Measurements from ENCODE around the gene OTOS. TPM values are rescaled to one million over a fixed set of nuclear protein-coding genes. Genes with fewer than 3 reads are reported as not detected.

OTOS gene
- total and polyA plus RNA-seq, 2 of the 13 experiments (the other 11 are each of a cell fraction or from before 2014, with no cell fraction given), result not detected

- TF ChIP-seq GLMP (CRISPR knock-in tag; IDR thresholded peaks at IDR 0.05; ENCODE audit: borderline replicate concordance) (no peak), HMGXB4 (CRISPR knock-in tag; IDR thresholded peaks at IDR 0.05; ENCODE audit: borderline replicate concordance in 1 of 2, low read depth in 1 of 2) (0 out of 4 replicates have a peak, but pooled peaks of 1 of the 2 experiments have one; percentile 23), ZNF33B (CRISPR knock-in tag; IDR thresholded peaks at IDR 0.05) (no peak), HNRNPK (IDR thresholded peaks at IDR 0.05; ENCODE audit: low read depth, low read length, poor library complexity, severe bottlenecking) (no peak), HDAC1 (CRISPR knock-in tag; IDR thresholded peaks at IDR 0.05) (no peak), ZNF564 (CRISPR knock-in tag; IDR thresholded peaks at IDR 0.05) (peak; percentile 51; the same call in 1 of the 2 replicates), NONO (IDR thresholded peaks at IDR 0.05) (no peak), NONO (CRISPR knock-in tag; conservative IDR thresholded peaks at IDR 0.05) (0 out of 2 replicates have a peak, but pooled peaks have one; percentile 37), ZNF766 (CRISPR knock-in tag; IDR thresholded peaks at IDR 0.05; ENCODE audit: borderline replicate concordance) (0 out of 2 replicates have a peak, but pooled peaks have one; percentile 43), CREB3 (CRISPR knock-in tag; IDR thresholded peaks at IDR 0.05) (no peak), ZNF891 (CRISPR knock-in tag; IDR thresholded peaks at IDR 0.05) (peak; percentile 60), ZBTB7A (CRISPR knock-in tag; IDR thresholded peaks at IDR 0.05) (no peak), SNAI1 (CRISPR knock-in tag; IDR thresholded peaks at IDR 0.05; ENCODE audit: borderline replicate concordance) (no peak), ZKSCAN5 (CRISPR knock-in tag; IDR thresholded peaks at IDR 0.05) (no peak), ZBTB25 (CRISPR knock-in tag; IDR thresholded peaks at IDR 0.05) (no peak), KDM2A (CRISPR knock-in tag; IDR thresholded peaks at IDR 0.05; ENCODE audit: borderline replicate concordance, low read depth) (peak; percentile 58; the same call in 1 of the 2 replicates), RAD21 (CRISPR knock-in tag; IDR thresholded peaks at IDR 0.05) (peak; percentile 97), FOXJ3 (CRISPR knock-in tag; IDR thresholded peaks at IDR 0.05; ENCODE audit: borderline replicate concordance) (0 out of 2 replicates have a peak, but pooled peaks have one; percentile 17), ZBTB38 (CRISPR knock-in tag; IDR thresholded peaks at IDR 0.05) (no peak), ZMAT5 (CRISPR knock-in tag; IDR thresholded peaks at IDR 0.05; ENCODE audit: borderline replicate concordance, low read depth) (no peak)
These were observed 3.6 kb upstream of the OTOS start (continued) for GRCh38 chr2:240143801-240144648.
